ENCODE data around the gene C20orf144.

DNA sequence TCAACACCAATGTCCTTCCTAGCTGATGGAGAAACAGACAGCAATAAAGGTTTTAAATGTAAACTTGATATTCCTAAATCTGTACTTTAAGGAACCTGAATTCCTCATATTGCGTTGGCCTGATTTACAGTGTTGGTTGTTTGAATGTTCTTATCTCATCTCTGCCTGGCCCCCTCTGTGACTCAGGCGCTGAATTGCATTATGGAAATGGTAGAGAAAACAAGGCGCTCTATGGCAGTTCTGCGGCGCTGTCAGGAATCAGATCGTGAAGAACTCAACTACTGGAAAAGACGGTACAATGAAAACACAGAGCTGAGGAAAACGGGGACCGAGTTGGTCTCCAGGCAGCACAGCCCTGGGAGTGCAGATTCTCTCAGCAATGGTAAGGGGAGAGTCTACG, 32.6 kb upstream of the C20orf144 start:
- TF ChIP-seq, protein P1, sequence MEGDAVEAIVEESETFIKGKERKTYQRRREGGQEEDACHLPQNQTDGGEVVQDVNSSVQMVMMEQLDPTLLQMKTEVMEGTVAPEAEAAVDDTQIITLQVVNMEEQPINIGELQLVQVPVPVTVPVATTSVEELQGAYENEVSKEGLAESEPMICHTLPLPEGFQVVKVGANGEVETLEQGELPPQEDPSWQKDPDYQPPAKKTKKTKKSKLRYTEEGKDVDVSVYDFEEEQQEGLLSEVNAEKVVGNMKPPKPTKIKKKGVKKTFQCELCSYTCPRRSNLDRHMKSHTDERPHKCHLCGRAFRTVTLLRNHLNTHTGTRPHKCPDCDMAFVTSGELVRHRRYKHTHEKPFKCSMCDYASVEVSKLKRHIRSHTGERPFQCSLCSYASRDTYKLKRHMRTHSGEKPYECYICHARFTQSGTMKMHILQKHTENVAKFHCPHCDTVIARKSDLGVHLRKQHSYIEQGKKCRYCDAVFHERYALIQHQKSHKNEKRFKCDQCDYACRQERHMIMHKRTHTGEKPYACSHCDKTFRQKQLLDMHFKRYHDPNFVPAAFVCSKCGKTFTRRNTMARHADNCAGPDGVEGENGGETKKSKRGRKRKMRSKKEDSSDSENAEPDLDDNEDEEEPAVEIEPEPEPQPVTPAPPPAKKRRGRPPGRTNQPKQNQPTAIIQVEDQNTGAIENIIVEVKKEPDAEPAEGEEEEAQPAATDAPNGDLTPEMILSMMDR (IDR thresholded peaks at IDR 0.05 in 4 of 5, conservative IDR thresholded peaks at IDR 0.05 in 1 of 5): no peak
- no peak for TF ChIP-seq POLR2A (IDR thresholded peaks at IDR 0.05)
